HL-60 (cell line): ENCODE data around the gene TMPRSS4.

Experiments
- GABPA ChIP-seq: IDR thresholded peaks from 2 replicates; pipeline ENCODE4 v1.6.1; 2012; ENCODE audit warnings: low read depth
- POLR2AphosphoS5 ChIP-seq: IDR thresholded peaks from 2 replicates; pipeline ENCODE4 v1.6.1; 2012; ENCODE audit warnings: low read depth
- SPI1 ChIP-seq: IDR thresholded peaks from 2 replicates; pipeline ENCODE4 v1.6.1; 2012; ENCODE audit warnings: low read depth, mild to moderate bottlenecking, borderline replicate concordance
- TF ChIP-seq, protein P1 (sequence below): IDR thresholded peaks from one replicate; pipeline ENCODE4 v1.5.1; 2011; ENCODE audit warnings: low read length, control low read depth, inconsistent platforms; ENCODE audit not compliant: insufficient read depth
- TF ChIP-seq, protein P2 (sequence below): IDR thresholded peaks from 2 replicates; pipeline ENCODE4 v1.6.1; 2012; ENCODE audit warnings: low read depth; ENCODE audit not compliant: insufficient replicate concordance

GRCh38 chr11:118049771-118050170, 27.1 kb upstream of the TMPRSS4 start:
- TF ChIP-seq, protein P1, sequence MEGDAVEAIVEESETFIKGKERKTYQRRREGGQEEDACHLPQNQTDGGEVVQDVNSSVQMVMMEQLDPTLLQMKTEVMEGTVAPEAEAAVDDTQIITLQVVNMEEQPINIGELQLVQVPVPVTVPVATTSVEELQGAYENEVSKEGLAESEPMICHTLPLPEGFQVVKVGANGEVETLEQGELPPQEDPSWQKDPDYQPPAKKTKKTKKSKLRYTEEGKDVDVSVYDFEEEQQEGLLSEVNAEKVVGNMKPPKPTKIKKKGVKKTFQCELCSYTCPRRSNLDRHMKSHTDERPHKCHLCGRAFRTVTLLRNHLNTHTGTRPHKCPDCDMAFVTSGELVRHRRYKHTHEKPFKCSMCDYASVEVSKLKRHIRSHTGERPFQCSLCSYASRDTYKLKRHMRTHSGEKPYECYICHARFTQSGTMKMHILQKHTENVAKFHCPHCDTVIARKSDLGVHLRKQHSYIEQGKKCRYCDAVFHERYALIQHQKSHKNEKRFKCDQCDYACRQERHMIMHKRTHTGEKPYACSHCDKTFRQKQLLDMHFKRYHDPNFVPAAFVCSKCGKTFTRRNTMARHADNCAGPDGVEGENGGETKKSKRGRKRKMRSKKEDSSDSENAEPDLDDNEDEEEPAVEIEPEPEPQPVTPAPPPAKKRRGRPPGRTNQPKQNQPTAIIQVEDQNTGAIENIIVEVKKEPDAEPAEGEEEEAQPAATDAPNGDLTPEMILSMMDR = no peak
- TF ChIP-seq POLR2AphosphoS5 = no peak
- TF ChIP-seq, protein P2, sequence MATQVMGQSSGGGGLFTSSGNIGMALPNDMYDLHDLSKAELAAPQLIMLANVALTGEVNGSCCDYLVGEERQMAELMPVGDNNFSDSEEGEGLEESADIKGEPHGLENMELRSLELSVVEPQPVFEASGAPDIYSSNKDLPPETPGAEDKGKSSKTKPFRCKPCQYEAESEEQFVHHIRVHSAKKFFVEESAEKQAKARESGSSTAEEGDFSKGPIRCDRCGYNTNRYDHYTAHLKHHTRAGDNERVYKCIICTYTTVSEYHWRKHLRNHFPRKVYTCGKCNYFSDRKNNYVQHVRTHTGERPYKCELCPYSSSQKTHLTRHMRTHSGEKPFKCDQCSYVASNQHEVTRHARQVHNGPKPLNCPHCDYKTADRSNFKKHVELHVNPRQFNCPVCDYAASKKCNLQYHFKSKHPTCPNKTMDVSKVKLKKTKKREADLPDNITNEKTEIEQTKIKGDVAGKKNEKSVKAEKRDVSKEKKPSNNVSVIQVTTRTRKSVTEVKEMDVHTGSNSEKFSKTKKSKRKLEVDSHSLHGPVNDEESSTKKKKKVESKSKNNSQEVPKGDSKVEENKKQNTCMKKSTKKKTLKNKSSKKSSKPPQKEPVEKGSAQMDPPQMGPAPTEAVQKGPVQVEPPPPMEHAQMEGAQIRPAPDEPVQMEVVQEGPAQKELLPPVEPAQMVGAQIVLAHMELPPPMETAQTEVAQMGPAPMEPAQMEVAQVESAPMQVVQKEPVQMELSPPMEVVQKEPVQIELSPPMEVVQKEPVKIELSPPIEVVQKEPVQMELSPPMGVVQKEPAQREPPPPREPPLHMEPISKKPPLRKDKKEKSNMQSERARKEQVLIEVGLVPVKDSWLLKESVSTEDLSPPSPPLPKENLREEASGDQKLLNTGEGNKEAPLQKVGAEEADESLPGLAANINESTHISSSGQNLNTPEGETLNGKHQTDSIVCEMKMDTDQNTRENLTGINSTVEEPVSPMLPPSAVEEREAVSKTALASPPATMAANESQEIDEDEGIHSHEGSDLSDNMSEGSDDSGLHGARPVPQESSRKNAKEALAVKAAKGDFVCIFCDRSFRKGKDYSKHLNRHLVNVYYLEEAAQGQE = no peak
- TF ChIP-seq SPI1 = no peak
- TF ChIP-seq GABPA = no peak
